Measurements from ENCODE around the gene HSBP1. TPM values are rescaled to one million over a fixed set of nuclear protein-coding genes. Genes with fewer than 3 reads are reported as not detected.

HSBP1 gene
- total RNA-seq, 1 experiment from 2014 or later: 197 TPM

DNA sequence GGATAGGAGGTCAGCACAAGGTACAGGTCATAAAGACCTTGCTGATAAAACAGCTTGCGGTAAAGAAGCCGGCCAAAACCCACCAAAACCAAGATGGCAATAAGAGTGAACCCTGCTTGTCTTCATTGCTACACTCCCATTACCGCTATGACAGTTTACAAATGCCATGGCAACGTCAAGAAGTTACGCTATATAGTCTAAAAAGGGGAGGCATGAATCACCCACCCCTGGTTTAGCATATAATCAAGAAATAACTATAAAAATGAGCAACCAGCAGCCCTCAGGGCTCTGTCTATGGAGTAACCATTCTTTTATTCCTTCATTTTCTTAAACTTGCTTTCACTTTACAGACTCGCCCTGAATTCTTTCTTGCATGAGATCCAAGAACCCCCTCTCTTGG is 1.0 kb upstream of the HSBP1 start:
- DNase-seq (ENCODE audit: low spot score): no peak
- POLR2A ChIA-PET: interaction anchor here (0.7 kb wide), 1 partner anchor 13 kb away, joined by 3 read pairs; no protein-coding TSS in a partner anchor
- TF ChIP-seq, protein P1, sequence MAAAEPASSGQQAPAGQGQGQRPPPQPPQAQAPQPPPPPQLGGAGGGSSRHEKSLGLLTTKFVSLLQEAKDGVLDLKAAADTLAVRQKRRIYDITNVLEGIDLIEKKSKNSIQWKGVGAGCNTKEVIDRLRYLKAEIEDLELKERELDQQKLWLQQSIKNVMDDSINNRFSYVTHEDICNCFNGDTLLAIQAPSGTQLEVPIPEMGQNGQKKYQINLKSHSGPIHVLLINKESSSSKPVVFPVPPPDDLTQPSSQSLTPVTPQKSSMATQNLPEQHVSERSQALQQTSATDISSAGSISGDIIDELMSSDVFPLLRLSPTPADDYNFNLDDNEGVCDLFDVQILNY (CRISPR knock-in tag; IDR thresholded peaks at IDR 0.05): no peak
- TF ChIP-seq NFE2L1 (CRISPR knock-in tag; IDR thresholded peaks at IDR 0.05) (no peak), ZNF232 (CRISPR knock-in tag; IDR thresholded peaks at IDR 0.05) (no peak), ELF4 (CRISPR knock-in tag; IDR thresholded peaks at IDR 0.05; ENCODE audit: low read depth) (no peak)
- H3K9me3 Mint-ChIP-seq: no peaks in the 10 kb centered on the region
- H3K4me3 Mint-ChIP-seq: no peak overlapping the region
- CTCF ChIA-PET: no interaction called here
- peaks cover 36% of the 10 kb centered on the region for H3K4me1 Mint-ChIP-seq
- peaks cover 29% of the 10 kb centered on the region for H3K36me3 Mint-ChIP-seq
- H3K27me3 Mint-ChIP-seq (ENCODE audit: low read depth): 0 out of 2 replicates have a peak, but pooled peaks cover 2% of the 10 kb centered on the region
- H3K27ac Mint-ChIP-seq: no peak overlapping the region
- ATAC-seq: no peak

DNA sequence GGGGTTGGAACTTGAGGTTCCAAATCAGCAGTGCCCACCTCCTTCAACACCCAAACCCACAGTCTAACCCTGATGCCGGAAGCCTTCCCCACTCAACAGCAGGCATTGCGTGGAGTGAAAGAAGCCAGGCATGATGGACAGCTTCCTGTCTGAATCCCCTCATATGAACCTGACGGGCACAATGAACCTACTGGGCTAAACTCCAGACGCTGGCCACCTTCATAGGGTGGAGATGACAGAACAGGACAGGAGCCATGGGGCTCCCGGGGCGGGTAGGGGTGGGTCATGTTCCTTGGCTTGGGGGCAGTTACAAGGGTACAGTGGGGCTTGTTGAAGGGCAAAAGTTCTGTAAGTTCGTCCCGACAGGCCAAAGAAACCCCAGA is 460 bp upstream of the HSBP1 start:
- CTCF ChIA-PET: interaction anchor here (1.0 kb wide), 1 partner anchor 19 kb away, joined by 3 read pairs; no protein-coding TSS in a partner anchor

GRCh38 chr16:83808573-83809014 is 816 bp downstream of the HSBP1 start:
- no peak for DNase-seq (ENCODE audit: low spot score)
- Mint-ChIP-seq H3K27ac (peak overlapping the region; percentile 93), H3K27me3 (ENCODE audit: low read depth) (0 out of 2 replicates have a peak, but pooled peaks cover 2% of the 10 kb centered on the region), H3K36me3 (peaks cover 45% of the 10 kb centered on the region), H3K4me1 (peaks cover 34% of the 10 kb centered on the region), H3K4me3 (peak overlapping the region; percentile 95), H3K9me3 (no peaks in the 10 kb centered on the region)
- POLR2A ChIA-PET: no interaction called here
- ATAC-seq: no peak
- TF ChIP-seq, protein P2, sequence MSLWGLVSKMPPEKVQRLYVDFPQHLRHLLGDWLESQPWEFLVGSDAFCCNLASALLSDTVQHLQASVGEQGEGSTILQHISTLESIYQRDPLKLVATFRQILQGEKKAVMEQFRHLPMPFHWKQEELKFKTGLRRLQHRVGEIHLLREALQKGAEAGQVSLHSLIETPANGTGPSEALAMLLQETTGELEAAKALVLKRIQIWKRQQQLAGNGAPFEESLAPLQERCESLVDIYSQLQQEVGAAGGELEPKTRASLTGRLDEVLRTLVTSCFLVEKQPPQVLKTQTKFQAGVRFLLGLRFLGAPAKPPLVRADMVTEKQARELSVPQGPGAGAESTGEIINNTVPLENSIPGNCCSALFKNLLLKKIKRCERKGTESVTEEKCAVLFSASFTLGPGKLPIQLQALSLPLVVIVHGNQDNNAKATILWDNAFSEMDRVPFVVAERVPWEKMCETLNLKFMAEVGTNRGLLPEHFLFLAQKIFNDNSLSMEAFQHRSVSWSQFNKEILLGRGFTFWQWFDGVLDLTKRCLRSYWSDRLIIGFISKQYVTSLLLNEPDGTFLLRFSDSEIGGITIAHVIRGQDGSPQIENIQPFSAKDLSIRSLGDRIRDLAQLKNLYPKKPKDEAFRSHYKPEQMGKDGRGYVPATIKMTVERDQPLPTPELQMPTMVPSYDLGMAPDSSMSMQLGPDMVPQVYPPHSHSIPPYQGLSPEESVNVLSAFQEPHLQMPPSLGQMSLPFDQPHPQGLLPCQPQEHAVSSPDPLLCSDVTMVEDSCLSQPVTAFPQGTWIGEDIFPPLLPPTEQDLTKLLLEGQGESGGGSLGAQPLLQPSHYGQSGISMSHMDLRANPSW (CRISPR knock-in tag; conservative IDR thresholded peaks at IDR 0.05; ENCODE audit: low read depth): no peak
- no peak for TF ChIP-seq NFYB (CRISPR knock-in tag; conservative IDR thresholded peaks at IDR 0.05; ENCODE audit: low read depth)
- TF ChIP-seq, protein P3, sequence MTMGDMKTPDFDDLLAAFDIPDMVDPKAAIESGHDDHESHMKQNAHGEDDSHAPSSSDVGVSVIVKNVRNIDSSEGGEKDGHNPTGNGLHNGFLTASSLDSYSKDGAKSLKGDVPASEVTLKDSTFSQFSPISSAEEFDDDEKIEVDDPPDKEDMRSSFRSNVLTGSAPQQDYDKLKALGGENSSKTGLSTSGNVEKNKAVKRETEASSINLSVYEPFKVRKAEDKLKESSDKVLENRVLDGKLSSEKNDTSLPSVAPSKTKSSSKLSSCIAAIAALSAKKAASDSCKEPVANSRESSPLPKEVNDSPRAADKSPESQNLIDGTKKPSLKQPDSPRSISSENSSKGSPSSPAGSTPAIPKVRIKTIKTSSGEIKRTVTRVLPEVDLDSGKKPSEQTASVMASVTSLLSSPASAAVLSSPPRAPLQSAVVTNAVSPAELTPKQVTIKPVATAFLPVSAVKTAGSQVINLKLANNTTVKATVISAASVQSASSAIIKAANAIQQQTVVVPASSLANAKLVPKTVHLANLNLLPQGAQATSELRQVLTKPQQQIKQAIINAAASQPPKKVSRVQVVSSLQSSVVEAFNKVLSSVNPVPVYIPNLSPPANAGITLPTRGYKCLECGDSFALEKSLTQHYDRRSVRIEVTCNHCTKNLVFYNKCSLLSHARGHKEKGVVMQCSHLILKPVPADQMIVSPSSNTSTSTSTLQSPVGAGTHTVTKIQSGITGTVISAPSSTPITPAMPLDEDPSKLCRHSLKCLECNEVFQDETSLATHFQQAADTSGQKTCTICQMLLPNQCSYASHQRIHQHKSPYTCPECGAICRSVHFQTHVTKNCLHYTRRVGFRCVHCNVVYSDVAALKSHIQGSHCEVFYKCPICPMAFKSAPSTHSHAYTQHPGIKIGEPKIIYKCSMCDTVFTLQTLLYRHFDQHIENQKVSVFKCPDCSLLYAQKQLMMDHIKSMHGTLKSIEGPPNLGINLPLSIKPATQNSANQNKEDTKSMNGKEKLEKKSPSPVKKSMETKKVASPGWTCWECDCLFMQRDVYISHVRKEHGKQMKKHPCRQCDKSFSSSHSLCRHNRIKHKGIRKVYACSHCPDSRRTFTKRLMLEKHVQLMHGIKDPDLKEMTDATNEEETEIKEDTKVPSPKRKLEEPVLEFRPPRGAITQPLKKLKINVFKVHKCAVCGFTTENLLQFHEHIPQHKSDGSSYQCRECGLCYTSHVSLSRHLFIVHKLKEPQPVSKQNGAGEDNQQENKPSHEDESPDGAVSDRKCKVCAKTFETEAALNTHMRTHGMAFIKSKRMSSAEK (CRISPR knock-in tag; IDR thresholded peaks at IDR 0.05; ENCODE audit: borderline replicate concordance): no peak
- TF ChIP-seq NR2C2 (CRISPR knock-in tag; IDR thresholded peaks at IDR 0.05): no peak
- CTCF ChIA-PET: no interaction called here

More for the DNA sequence above, 460 bp upstream of the HSBP1 start:
- H3K4me1 Mint-ChIP-seq: peaks cover 34% of the 10 kb centered on the region
- ATAC-seq (no peak), DNase-seq (ENCODE audit: low spot score) (no peak)
- H3K27me3 Mint-ChIP-seq (ENCODE audit: low read depth): 0 out of 2 replicates have a peak, but pooled peaks cover 2% of the 10 kb centered on the region
- POLR2A ChIA-PET: interaction anchor here (0.7 kb wide), 1 partner anchor 14 kb away, joined by 3 read pairs; no protein-coding TSS in a partner anchor
- H3K4me3 Mint-ChIP-seq: no peak overlapping the region
- no peak overlapping the region for H3K27ac Mint-ChIP-seq
- H3K36me3 Mint-ChIP-seq: peaks cover 35% of the 10 kb centered on the region
- TF ChIP-seq, protein P3 (CRISPR knock-in tag; IDR thresholded peaks at IDR 0.05; ENCODE audit: borderline replicate concordance): 0 out of 2 replicates have a peak, but pooled peaks have one; percentile 32
- no peak for TF ChIP-seq HMGA2 (CRISPR knock-in tag; IDR thresholded peaks at IDR 0.05)
- no peaks in the 10 kb centered on the region for H3K9me3 Mint-ChIP-seq

All from WTC11 (cell line).